ENCODE data around the gene HCLS1.
"Not testable (repeated sequence)": the region's sequence is repeated elsewhere in the genome, so short reads cannot be mapped to it uniquely, and the experiment has no call there.

Gene HCLS1

GRCh38 chr3:121660356-121661171 lies at the start of gene HCLS1:
TSS of gene HCLS1 (minus strand) at chr3:121660903. CDS start at chr3:121658347, 2,556 bp downstream.
- DNase-seq (ENCODE audit: low read depth in 2 of 2): peak; percentile 7 to 28

- no peak for DNase-seq (ENCODE audit: low read depth in 2 of 2)
Measured at GRCh38 chr3:121710347-121710746, 49.6 kb upstream of the HCLS1 start.

GRCh38 chr3:121707531-121708273 lies 47.0 kb upstream of the HCLS1 start:
- DNase-seq (ENCODE audit: low read depth in 2 of 2): no peak

GRCh38 chr3:121705541-121705940 lies 44.8 kb upstream of the HCLS1 start:
- DNase-seq (ENCODE audit: low read depth in 2 of 2): no peak

GRCh38 chr3:121703973-121704372 lies 43.3 kb upstream of the HCLS1 start:
- DNase-seq (ENCODE audit: low read depth in 2 of 2): no peak

- DNase-seq (ENCODE audit: low read depth in 2 of 2): no peak
Measured at GRCh38 chr3:121698901-121699300, 38.2 kb upstream of the HCLS1 start.

- DNase-seq (ENCODE audit: low read depth in 2 of 2): no peak
Measured at GRCh38 chr3:121698476-121698875, 37.8 kb upstream of the HCLS1 start.

GRCh38 chr3:121696186-121696585 lies 35.5 kb upstream of the HCLS1 start:
- no peak for DNase-seq (ENCODE audit: low read depth in 2 of 2)

GRCh38 chr3:121692010-121692699 lies 31.5 kb upstream of the HCLS1 start:
- DNase-seq (ENCODE audit: low read depth in 2 of 2): no peak

- no peak for DNase-seq (ENCODE audit: low read depth in 2 of 2)
Measured at GRCh38 chr3:121690777-121691405, 30.2 kb upstream of the HCLS1 start.

GRCh38 chr3:121688747-121689146 lies 28.0 kb upstream of the HCLS1 start:
- DNase-seq (ENCODE audit: low read depth in 2 of 2): not testable (repeated sequence)

- no peak for DNase-seq (ENCODE audit: low read depth in 2 of 2)
Measured at GRCh38 chr3:121681792-121682191, 21.1 kb upstream of the HCLS1 start.

GRCh38 chr3:121677141-121677540 lies 16.4 kb upstream of the HCLS1 start:
- DNase-seq (ENCODE audit: low read depth in 2 of 2): no peak

GRCh38 chr3:121670676-121671075 lies 10.0 kb upstream of the HCLS1 start:
- DNase-seq (ENCODE audit: low read depth in 2 of 2): no peak

GRCh38 chr3:121667333-121667732 lies 6.6 kb upstream of the HCLS1 start:
- no peak for DNase-seq (ENCODE audit: low read depth in 2 of 2)

GRCh38 chr3:121665488-121665887 lies 4.8 kb upstream of the HCLS1 start:
- no peak for DNase-seq (ENCODE audit: low read depth in 2 of 2)

GRCh38 chr3:121663171-121663847 lies 2.6 kb upstream of the HCLS1 start:
- no peak for DNase-seq (ENCODE audit: low read depth in 2 of 2)

GRCh38 chr3:121662742-121663141 lies 2.0 kb upstream of the HCLS1 start:
- no peak for DNase-seq (ENCODE audit: low read depth in 2 of 2)

GRCh38 chr3:121661376-121661775 lies 673 bp upstream of the HCLS1 start:
- no peak for DNase-seq (ENCODE audit: low read depth in 2 of 2)

GRCh38 chr3:121659586-121659985 lies 1.1 kb downstream of the HCLS1 start:
- DNase-seq (ENCODE audit: low read depth in 2 of 2): no peak

- DNase-seq (ENCODE audit: low read depth in 2 of 2): no peak
Measured at GRCh38 chr3:121658716-121659435, 1.8 kb downstream of the HCLS1 start.

Measured in stimulated activated CD4-positive, alpha-beta T cell treated with anti-CD3 and anti-CD28 coated beads, Interleukin-1b, Interleukin-23, amount 100 ng/mL, for 1 hour (primary cell).